ENCODE data around the gene ATOSB.
"Not testable (repeated sequence)": the region's sequence is repeated elsewhere in the genome, so short reads cannot be mapped to it uniquely, and the experiment has no call there.

Gene ATOSB, protein sequence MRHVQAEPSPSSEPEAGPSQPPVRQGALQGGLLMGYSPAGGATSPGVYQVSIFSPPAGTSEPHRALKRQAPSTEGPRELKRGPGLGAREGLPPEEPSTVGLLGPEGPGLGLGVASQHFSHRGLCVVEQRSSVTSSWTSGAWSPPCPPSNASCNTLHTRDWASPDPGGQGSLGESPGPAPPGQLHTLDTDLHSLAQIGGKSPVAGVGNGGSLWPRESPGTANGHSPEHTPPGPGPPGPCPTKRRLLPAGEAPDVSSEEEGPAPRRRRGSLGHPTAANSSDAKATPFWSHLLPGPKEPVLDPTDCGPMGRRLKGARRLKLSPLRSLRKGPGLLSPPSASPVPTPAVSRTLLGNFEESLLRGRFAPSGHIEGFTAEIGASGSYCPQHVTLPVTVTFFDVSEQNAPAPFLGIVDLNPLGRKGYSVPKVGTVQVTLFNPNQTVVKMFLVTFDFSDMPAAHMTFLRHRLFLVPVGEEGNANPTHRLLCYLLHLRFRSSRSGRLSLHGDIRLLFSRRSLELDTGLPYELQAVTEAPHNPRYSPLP

GRCh38 chr9:35115680-35116538 lies at the start of gene ATOSB:
ATOSB (minus strand) TSS chr9:35115862; CDS start chr9:35108274, 7,588 bp downstream.
- no peaks in the 10 kb centered on the region for H3K9me3 ChIP-seq
- peak within 1 kb of the TSS; percentile 46 for H3K4me3 ChIP-seq
- DNase-seq (ENCODE audit: low spot score in 2 of 2): peak; percentile 95 to 100
- peaks cover 20% of the 10 kb centered on the region for H3K4me1 ChIP-seq
- H3K36me3 ChIP-seq (replicated peaks): no peaks in the 10 kb centered on the region
- in situ Hi-C loops (cut with MboI; ENCODE audit: low sequenced_read_pairs): loop anchor here (5.0 to 25.0 kb wide), 3 partner anchors 146 to 446 kb away; a partner anchor contains a TSS
- H3K27me3 ChIP-seq (ENCODE audit: low read depth): no peaks in the 10 kb centered on the region

DNA sequence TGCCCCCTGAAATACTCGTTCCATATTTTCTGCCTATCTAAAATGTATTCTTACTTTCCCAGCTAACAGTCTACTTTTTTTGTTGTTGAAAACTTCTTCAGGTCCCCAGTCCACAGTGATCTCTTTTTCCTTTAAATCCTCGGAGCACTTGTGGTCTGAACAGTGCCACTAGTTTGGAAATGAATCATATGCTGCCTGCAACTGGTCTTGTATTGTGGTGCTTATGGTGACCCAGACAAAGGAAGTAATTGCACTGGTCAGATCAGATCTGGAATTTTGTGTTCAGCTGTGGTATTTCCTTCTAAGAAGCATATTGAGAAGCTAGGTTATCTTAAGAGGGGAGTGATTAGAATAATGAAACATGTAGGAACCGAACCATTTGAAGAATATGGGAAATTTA lies 49.0 kb upstream of the ATOSB start:
- peaks cover 18% of the 10 kb centered on the region for H3K4me1 ChIP-seq
- no peak overlapping the region for H3K4me3 ChIP-seq
- in situ Hi-C loops (cut with MboI; ENCODE audit: low sequenced_read_pairs): no loop called here
- H3K36me3 ChIP-seq (replicated peaks): no peaks in the 10 kb centered on the region
- no peaks in the 10 kb centered on the region for H3K9me3 ChIP-seq
- no peak for DNase-seq (ENCODE audit: low spot score in 2 of 2)
- no peaks in the 10 kb centered on the region for H3K27me3 ChIP-seq (ENCODE audit: low read depth)

DNA sequence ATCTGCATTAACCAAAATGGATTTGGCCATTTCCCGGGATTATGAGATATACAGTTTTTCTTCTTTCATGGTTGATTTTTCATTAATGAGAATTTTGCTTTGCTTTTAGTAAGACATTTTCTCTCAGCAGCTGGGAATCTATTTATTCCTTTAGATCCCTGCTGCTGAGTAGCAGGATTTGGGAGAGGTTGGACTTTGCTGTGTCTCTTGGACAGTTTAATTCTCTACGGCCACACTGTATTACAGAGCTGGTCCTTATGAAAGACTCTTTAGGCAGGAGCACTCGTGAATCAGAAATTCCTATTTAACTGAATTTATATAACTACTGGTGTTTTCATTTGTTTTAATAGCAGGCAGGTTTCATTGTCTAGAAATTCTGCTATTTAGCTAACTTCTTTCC lies 47.8 kb upstream of the ATOSB start:
- Histone ChIP-seq H3K9me3 (no peaks in the 10 kb centered on the region), H3K36me3 (replicated peaks) (no peaks in the 10 kb centered on the region), H3K27me3 (ENCODE audit: low read depth) (no peaks in the 10 kb centered on the region), H3K4me1 (peaks cover 21% of the 10 kb centered on the region), H3K4me3 (peak overlapping the region; percentile 80)
- in situ Hi-C loops (cut with MboI; ENCODE audit: low sequenced_read_pairs): no loop called here
- DNase-seq (ENCODE audit: low spot score in 2 of 2): no peak

DNA sequence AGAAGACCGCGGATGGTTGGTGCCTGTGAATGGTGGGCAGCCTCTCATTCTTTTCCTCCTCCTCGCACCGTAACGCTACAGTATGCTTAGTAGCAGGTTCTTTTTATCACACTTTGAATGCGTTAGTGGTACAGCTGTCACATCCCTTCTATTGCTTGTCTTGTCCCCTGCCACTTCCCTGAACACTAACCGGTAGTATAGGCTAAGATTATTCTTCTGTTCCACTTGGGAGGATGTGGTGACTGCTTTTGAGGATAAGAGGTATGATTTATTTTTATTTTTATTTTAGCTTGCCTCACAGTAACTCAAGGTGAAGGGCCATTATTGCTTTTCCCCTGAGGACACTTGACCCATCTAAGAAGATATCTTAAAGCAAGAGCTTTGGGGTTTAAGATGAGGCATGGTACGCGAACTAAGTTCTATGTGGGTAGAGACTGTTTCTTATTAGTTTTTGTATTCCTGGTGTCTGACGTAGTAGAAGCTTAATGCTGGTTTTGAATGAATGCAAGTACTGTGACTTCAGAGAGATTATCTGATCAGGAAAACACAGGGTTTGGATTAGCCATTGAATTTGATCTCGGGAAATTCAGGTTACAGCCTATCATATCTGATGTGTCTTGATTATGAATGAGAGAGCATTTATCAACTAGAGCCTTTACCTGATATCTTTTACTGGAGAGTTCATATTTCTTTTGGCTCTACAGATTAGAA lies 47.1 kb upstream of the ATOSB start:
- peak in 1 of 2 experiments; percentile 53 for DNase-seq (ENCODE audit: low spot score in 2 of 2)
- in situ Hi-C loops (cut with MboI; ENCODE audit: low sequenced_read_pairs): no loop called here
- Histone ChIP-seq H3K4me1 (peaks cover 28% of the 10 kb centered on the region), H3K36me3 (replicated peaks) (no peaks in the 10 kb centered on the region), H3K9me3 (no peaks in the 10 kb centered on the region), H3K27me3 (ENCODE audit: low read depth) (no peaks in the 10 kb centered on the region), H3K4me3 (peak overlapping the region; percentile 80)

- Histone ChIP-seq H3K9me3 (no peaks in the 10 kb centered on the region), H3K4me3 (peak within 1 kb of the TSS; percentile 80), H3K36me3 (replicated peaks) (no peaks in the 10 kb centered on the region), H3K4me1 (peaks cover 34% of the 10 kb centered on the region), H3K27me3 (ENCODE audit: low read depth) (no peaks in the 10 kb centered on the region)
- peak; percentile 91 to 96 for DNase-seq (ENCODE audit: low spot score in 2 of 2)
- in situ Hi-C loops (cut with MboI; ENCODE audit: low sequenced_read_pairs): no loop called here
These were observed 46.3 kb upstream of the ATOSB start, which contains the start of gene UNC13B for GRCh38 chr9:35161713-35162604. UNC13B (plus strand) TSS chr9:35162009; CDS start chr9:35162284, 275 bp downstream.

GRCh38 chr9:35158501-35159280 lies 43.0 kb upstream of the ATOSB start:
- peak in 1 of 2 experiments; percentile 4 for DNase-seq (ENCODE audit: low spot score in 2 of 2)
- in situ Hi-C loops (cut with MboI; ENCODE audit: low sequenced_read_pairs): no loop called here
- Histone ChIP-seq H3K4me1 (peaks cover 37% of the 10 kb centered on the region), H3K27me3 (ENCODE audit: low read depth) (no peaks in the 10 kb centered on the region), H3K4me3 (no peak overlapping the region), H3K36me3 (replicated peaks) (no peaks in the 10 kb centered on the region), H3K9me3 (peaks cover 7% of the 10 kb centered on the region; the same call in 1 of the 2 replicates)

DNA sequence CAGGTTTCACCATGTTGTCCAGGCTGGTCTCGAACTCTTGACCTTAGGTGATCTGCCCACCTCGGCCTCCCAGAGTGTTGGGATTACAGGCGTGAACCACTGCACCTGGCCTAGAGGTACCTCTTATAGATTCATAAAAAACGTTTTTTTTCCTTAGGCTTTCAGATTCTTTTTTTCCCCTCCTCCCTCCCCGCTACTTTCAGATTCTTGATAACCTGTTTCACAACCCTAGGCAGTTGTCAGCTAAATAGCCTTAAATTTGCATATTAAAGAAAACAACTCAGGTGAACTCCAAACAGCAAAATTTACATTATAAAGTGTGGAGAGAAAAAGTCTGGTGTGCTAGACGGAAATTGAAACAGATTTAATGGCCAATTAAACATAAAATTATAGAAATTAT lies 42.2 kb upstream of the ATOSB start:
- H3K27me3 ChIP-seq (ENCODE audit: low read depth); H3K4me3 ChIP-seq; DNase-seq (ENCODE audit: low spot score in 2 of 2); in situ Hi-C loops (cut with MboI; ENCODE audit: low sequenced_read_pairs); H3K36me3 ChIP-seq (replicated peaks); H3K9me3 ChIP-seq: not testable (repeated sequence)
- peaks cover 29% of the 10 kb centered on the region for H3K4me1 ChIP-seq

DNA sequence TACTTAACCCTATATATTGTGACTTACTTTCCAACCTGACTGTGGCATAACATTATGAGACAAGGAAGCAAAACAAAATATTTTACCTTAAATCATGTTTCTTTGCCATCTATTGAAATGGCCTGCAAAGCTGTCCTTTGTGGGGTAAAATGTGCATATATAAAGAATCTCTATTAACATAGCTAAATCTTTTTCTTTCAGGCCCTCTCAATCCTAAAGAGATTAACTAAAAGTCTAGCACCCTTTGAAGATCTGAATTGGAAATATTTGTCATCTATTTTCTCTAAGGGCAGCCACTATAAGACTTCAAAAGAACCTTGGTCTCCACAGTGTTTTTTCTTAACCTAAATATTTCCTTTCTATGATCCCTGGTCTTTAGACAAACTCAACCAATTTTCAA lies 41.1 kb upstream of the ATOSB start:
- peaks cover 29% of the 10 kb centered on the region for H3K4me1 ChIP-seq
- in situ Hi-C loops (cut with MboI; ENCODE audit: low sequenced_read_pairs): no loop called here
- H3K36me3 ChIP-seq (replicated peaks): no peaks in the 10 kb centered on the region
- no peak overlapping the region for H3K4me3 ChIP-seq
- peaks cover 7% of the 10 kb centered on the region; the same call in 1 of the 2 replicates for H3K9me3 ChIP-seq
- peak in 1 of 2 experiments; percentile 94 for DNase-seq (ENCODE audit: low spot score in 2 of 2)
- H3K27me3 ChIP-seq (ENCODE audit: low read depth): no peaks in the 10 kb centered on the region

DNA sequence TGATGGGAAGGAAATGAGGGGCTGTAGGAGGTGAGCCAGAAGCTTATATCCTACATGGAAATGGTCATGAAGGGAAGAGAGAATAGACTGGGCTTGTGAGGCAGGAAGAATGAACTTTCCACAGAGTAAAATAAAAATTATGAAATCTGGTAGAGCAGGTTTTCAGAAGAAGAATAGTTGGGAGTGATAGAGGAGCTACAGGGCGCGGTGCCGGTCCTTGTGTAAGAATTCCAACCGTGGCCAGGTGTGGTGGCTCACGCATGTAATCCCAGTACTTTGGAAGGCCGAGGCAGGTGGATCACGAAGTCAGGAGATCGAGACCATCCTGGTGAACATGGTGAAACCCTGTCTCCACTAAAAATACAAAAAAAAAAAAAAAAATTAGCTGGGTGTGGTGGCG lies 37.3 kb upstream of the ATOSB start:
- in situ Hi-C loops (cut with MboI; ENCODE audit: low sequenced_read_pairs): no loop called here
- Histone ChIP-seq H3K4me1 (peaks cover 17% of the 10 kb centered on the region), H3K4me3 (no peak overlapping the region), H3K27me3 (ENCODE audit: low read depth) (no peaks in the 10 kb centered on the region), H3K36me3 (replicated peaks) (no peaks in the 10 kb centered on the region), H3K9me3 (peaks cover 12% of the 10 kb centered on the region; the same call in 1 of the 2 replicates)
- DNase-seq (ENCODE audit: low spot score in 2 of 2): no peak

DNA sequence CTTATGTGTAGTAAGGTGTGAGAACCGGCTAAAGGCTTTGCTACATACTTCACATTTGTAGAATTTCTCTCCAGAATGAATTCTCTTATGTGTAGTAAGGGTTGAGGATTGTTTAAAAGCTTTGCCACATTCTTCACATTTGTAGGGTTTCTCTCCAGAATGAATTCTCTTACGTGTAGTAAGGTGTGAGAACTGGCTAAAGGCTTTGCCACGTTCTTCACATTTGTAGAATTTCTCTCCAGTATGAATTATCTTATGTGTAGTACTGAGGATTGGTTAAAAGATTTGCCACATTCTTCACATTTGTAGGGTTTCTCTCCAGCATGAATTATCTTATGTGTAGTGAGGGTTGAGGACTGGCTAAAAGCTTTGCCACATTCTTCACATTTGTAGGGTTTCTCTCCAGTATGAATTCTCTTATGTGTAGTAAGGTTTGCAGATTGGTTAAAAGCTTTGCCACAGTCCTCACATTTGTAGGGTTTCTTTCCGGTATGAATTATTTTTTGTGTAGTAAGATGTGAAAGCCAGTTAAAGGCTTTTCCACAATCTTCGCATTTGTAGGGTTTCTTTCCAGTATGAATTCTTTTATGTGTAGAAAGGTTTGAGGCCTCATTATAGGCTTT lies 32.4 kb upstream of the ATOSB start:
- H3K4me1 ChIP-seq; DNase-seq (ENCODE audit: low spot score in 2 of 2); H3K4me3 ChIP-seq; H3K36me3 ChIP-seq (replicated peaks); in situ Hi-C loops (cut with MboI; ENCODE audit: low sequenced_read_pairs); H3K27me3 ChIP-seq (ENCODE audit: low read depth): not testable (repeated sequence)
- H3K9me3 ChIP-seq: peaks cover 11% of the 10 kb centered on the region; the same call in 1 of the 2 replicates

DNA sequence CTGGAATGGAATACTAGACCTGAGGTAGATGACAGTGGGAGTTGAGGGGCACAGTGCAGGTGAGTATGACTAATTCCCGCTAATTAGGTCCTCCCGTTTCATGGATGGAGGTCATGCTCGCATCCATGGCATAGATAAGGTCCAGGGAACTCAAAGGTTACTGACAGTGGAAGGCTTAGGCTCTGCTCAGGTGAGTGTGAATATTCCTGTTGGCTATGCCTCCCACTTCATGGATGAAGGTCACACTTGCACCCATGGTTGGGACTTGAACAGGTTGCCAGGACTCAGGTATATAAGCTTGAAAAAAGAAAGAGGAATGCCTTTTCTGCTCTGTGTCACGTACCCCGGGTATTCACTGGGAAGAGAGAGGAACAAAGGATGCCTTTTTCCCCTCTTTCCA lies 26.4 kb upstream of the ATOSB start:
- H3K4me1 ChIP-seq: no peaks in the 10 kb centered on the region
- H3K36me3 ChIP-seq (replicated peaks): no peaks in the 10 kb centered on the region
- no peak for DNase-seq (ENCODE audit: low spot score in 2 of 2)
- in situ Hi-C loops (cut with MboI; ENCODE audit: low sequenced_read_pairs): no loop called here
- H3K4me3 ChIP-seq: no peak overlapping the region
- H3K27me3 ChIP-seq (ENCODE audit: low read depth): no peaks in the 10 kb centered on the region
- peaks cover 10% of the 10 kb centered on the region; the same call in 1 of the 2 replicates for H3K9me3 ChIP-seq
